ENCODE measurements around the gene PEDS1. TPM values are rescaled to one million over a fixed set of nuclear protein-coding genes. Genes with fewer than 3 reads are reported as not detected.
"Not testable (repeated sequence)": the region's sequence is repeated elsewhere in the genome, so short reads cannot be mapped to it uniquely, and the experiment has no call there.

Gene PEDS1
- total RNA-seq (10 to 100 TPM; 20.2 to 23.6 TPM), polyA plus RNA-seq (26.9 TPM)

- Mint-ChIP-seq H3K27me3 (no peaks in the 10 kb centered on the region), H3K4me1 (peaks cover 41 to 52% (median 50%) of the 10 kb centered on the region in 3 donors), H3K4me3 (peak within 1 kb of the TSS; percentile 83 to 94 (median 86)), H3K27ac (peak within 1 kb of the TSS; percentile 81 to 97 (median 93)), H3K9me3 (no peaks in the 10 kb centered on the region), H3K36me3 (peaks cover 0 to 16% (median 0%) of the 10 kb centered on the region in 3 donors)
- H3K27me3 ChIP-seq (ENCODE audit: insufficient read depth, low read length, poor library complexity, severe bottlenecking), result no peaks in the 10 kb centered on the region
- POLR2A ChIA-PET, result interaction anchor here (0.5 to 2.0 kb wide), 11 partner anchors 12 to 435 kb away, joined by 3 to 11 read pairs (median 4); partner anchors contain the start of genes CEBPB, PTPN1, RNF114 and UBE2V1
- H3K36me3 ChIP-seq (ENCODE audit: insufficient read depth, low read length), result no peaks in the 10 kb centered on the region
- no peaks in the 10 kb centered on the region for H3K9me3 ChIP-seq (ENCODE audit: low read length)
- H3K4me1 ChIP-seq (ENCODE audit: insufficient read depth, low read length), result peaks cover 26% of the 10 kb centered on the region
- CTCF ChIA-PET, result interaction anchor here (0.8 to 8.4 kb wide), 15 partner anchors 9 to 218 kb away, joined by 3 to 70 read pairs (median 5); no protein-coding TSS in a partner anchor
- peak within 1 kb of the TSS; percentile 91 for H3K4me3 ChIP-seq (ENCODE audit: low read length)
- peak; percentile 77 to 86 (median 82) for DNase-seq
- peak within 1 kb of the TSS; percentile 89 for H3K27ac ChIP-seq (ENCODE audit: low read depth, low read length)
Measured at GRCh38 chr20:50153500-50154377, at the start of gene PEDS1. Gene PEDS1 (minus strand): TSS chr20:50153723. CDS start chr20:50153637, 86 bp downstream.

- POLR2A ChIA-PET, result no interaction called here
- DNase-seq, result no peak
- H3K4me3 Mint-ChIP-seq, result no peak overlapping the region
Measured at GRCh38 chr20:50202677-50203076, 49.2 kb upstream of the PEDS1 start.

DNA sequence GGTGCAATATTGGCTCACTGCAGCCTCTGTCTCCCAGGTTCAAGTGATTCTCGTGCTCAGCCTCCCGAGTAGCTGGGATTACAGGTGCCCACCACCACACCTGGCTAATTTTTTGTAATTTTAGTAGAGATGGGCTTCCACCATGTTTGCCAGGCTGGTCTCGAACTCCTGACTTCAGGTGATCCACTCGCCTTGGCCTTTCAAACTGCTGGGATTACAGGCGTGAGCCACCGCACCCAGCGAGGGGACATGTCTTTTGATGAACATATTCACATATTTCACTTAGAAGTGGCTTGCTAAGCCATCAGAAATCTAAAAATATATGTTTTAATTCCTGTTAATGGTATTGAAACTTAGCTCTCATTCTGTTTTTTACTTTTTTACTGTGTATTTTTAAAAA, 48.2 kb upstream of the PEDS1 start:
- not testable (repeated sequence) for H3K27me3 ChIP-seq (ENCODE audit: insufficient read depth, low read length, poor library complexity, severe bottlenecking); H3K9me3 ChIP-seq (ENCODE audit: low read length); H3K4me1 ChIP-seq (ENCODE audit: insufficient read depth, low read length); H3K27ac ChIP-seq (ENCODE audit: low read depth, low read length); H3K27me3 Mint-ChIP-seq; H3K4me1 Mint-ChIP-seq; H3K4me3 ChIP-seq (ENCODE audit: low read length); H3K4me3 Mint-ChIP-seq; DNase-seq; H3K27ac Mint-ChIP-seq; H3K36me3 ChIP-seq (ENCODE audit: insufficient read depth, low read length)
- POLR2A ChIA-PET, result interaction anchor here (0.7 kb wide), 2 partner anchors 10 to 363 kb away, joined by 3 to 4 read pairs; no protein-coding TSS in a partner anchor
- peaks cover 0 to 13% (median 10%) of the 10 kb centered on the region in 5 donors for H3K9me3 Mint-ChIP-seq
- CTCF ChIA-PET, result interaction anchor here (0.8 to 1.2 kb wide), 2 partner anchors 43 to 262 kb away, joined by 3 to 4 read pairs; no protein-coding TSS in a partner anchor
- H3K36me3 Mint-ChIP-seq, result peaks cover 0 to 18% (median 4%) of the 10 kb centered on the region in 3 donors

More at GRCh38 chr20:50202677-50203076, 49.2 kb upstream of the PEDS1 start:
- H3K27me3 ChIP-seq (ENCODE audit: insufficient read depth, low read length, poor library complexity, severe bottlenecking), result no peaks in the 10 kb centered on the region
- Mint-ChIP-seq H3K4me1 (no peaks in the 10 kb centered on the region), H3K36me3 (peaks cover 0 to 18% (median 4%) of the 10 kb centered on the region in 3 donors), H3K27ac (no peak overlapping the region), H3K27me3 (peaks cover 3 to 4% of the 10 kb centered on the region in 2 donors), H3K9me3 (peaks cover 0 to 13% (median 10%) of the 10 kb centered on the region in 5 donors)
- no peak overlapping the region for H3K27ac ChIP-seq (ENCODE audit: low read depth, low read length)
- CTCF ChIA-PET, result interaction anchor here (1.2 kb wide), 1 partner anchor 261 kb away, joined by 4 read pairs; no protein-coding TSS in a partner anchor
- H3K9me3 ChIP-seq (ENCODE audit: low read length), result no peaks in the 10 kb centered on the region
- no peaks in the 10 kb centered on the region for H3K36me3 ChIP-seq (ENCODE audit: insufficient read depth, low read length)
- no peak overlapping the region for H3K4me3 ChIP-seq (ENCODE audit: low read length)
- H3K4me1 ChIP-seq (ENCODE audit: insufficient read depth, low read length), result no peaks in the 10 kb centered on the region

DNA sequence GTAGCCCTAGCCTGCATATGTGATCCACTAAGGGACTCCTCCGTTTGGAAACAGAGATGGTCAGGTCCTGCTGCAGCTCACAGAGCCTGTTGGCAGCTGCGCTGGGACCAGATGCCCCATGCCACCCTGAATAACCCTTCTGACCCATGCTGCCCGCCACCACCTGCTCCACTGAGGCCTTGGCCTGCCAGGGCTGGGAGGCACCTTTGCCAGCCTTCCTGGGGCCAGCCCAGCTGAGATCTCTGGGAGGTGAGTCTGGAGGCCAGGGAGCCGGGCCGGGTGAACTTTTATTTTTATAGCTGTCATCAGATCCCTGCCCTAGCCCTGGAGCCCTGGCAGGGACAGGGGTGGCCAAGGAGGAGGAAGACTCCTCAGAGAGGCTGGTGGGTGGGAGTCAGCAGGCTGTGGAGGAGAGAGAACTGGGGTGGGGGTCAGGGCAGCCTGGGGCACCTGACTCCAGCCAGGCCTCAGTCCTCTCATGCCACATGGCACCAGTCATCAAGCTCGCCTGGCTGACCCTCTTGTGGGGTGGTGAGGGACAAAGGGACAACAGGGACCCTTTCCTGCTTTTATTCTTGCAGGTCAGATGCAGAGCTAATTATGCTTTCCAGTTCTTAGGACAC, 47.1 kb upstream of the PEDS1 start:
- ChIA-PET POLR2A (no interaction called here), CTCF (no interaction called here)
- Histone ChIP-seq H3K36me3 (ENCODE audit: insufficient read depth, low read length) (no peaks in the 10 kb centered on the region), H3K4me1 (ENCODE audit: insufficient read depth, low read length) (no peaks in the 10 kb centered on the region), H3K9me3 (ENCODE audit: low read length) (no peaks in the 10 kb centered on the region), H3K4me3 (ENCODE audit: low read length) (no peak overlapping the region), H3K27ac (ENCODE audit: low read depth, low read length) (no peak overlapping the region), H3K27me3 (ENCODE audit: insufficient read depth, low read length, poor library complexity, severe bottlenecking) (no peaks in the 10 kb centered on the region)
- DNase-seq, result no peak
- peaks cover 0 to 3% of the 10 kb centered on the region in 2 donors for H3K27me3 Mint-ChIP-seq
- peaks cover 0 to 13% (median 10%) of the 10 kb centered on the region in 5 donors for H3K9me3 Mint-ChIP-seq
- peaks cover under 1 to 18% (median 4%) of the 10 kb centered on the region in 3 donors for H3K36me3 Mint-ChIP-seq
- H3K27ac Mint-ChIP-seq, result no peak overlapping the region
- no peak overlapping the region for H3K4me3 Mint-ChIP-seq
- peaks cover under 1 to 3% (median under 1%) of the 10 kb centered on the region in 3 donors for H3K4me1 Mint-ChIP-seq

GRCh38 chr20:50199703-50200102, 46.2 kb upstream of the PEDS1 start:
- H3K27me3 ChIP-seq (ENCODE audit: insufficient read depth, low read length, poor library complexity, severe bottlenecking), result no peaks in the 10 kb centered on the region
- ChIA-PET CTCF (interaction anchor here (1.2 kb wide), 1 partner anchor 265 kb away, joined by 4 read pairs; no protein-coding TSS in a partner anchor), POLR2A (no interaction called here)
- no peak overlapping the region for H3K27ac Mint-ChIP-seq
- H3K4me3 ChIP-seq (ENCODE audit: low read length), result no peak overlapping the region
- H3K27ac ChIP-seq (ENCODE audit: low read depth, low read length), result no peak overlapping the region
- H3K9me3 Mint-ChIP-seq, result peaks cover 0 to 13% (median 10%) of the 10 kb centered on the region in 5 donors
- H3K9me3 ChIP-seq (ENCODE audit: low read length), result no peaks in the 10 kb centered on the region
- peaks cover 8 to 10% (median 10%) of the 10 kb centered on the region in 3 donors for H3K4me1 Mint-ChIP-seq
- H3K4me3 Mint-ChIP-seq, result no peak overlapping the region
- no peaks in the 10 kb centered on the region for H3K36me3 ChIP-seq (ENCODE audit: insufficient read depth, low read length)
- no peaks in the 10 kb centered on the region for H3K4me1 ChIP-seq (ENCODE audit: insufficient read depth, low read length)
- no peak for DNase-seq
- peaks cover 0 to 2% of the 10 kb centered on the region in 2 donors for H3K27me3 Mint-ChIP-seq
- peaks cover 4 to 18% (median 5%) of the 10 kb centered on the region in 3 donors for H3K36me3 Mint-ChIP-seq

DNA sequence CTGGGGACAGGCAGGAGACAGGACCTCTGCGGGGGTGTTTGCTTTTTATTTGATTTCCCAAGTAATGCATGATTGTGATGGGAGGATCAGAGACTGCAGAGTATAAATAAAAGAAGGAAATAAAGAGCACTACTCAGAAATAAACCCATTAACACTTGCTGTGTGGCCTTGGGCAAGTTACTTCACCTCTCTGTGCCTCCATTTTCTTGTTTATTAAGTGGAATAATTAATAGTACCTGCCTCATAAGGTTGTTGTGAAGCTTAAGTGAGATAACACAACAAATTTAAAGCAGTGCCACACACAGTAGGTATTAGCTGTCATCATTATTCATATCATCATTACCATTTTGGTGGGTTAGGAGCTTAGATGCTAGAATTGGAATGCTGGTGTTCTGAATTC, 45.2 kb upstream of the PEDS1 start:
- H3K4me3 Mint-ChIP-seq, result no peak overlapping the region
- Histone ChIP-seq H3K36me3 (ENCODE audit: insufficient read depth, low read length) (no peaks in the 10 kb centered on the region), H3K4me1 (ENCODE audit: insufficient read depth, low read length) (peaks cover 9% of the 10 kb centered on the region), H3K4me3 (ENCODE audit: low read length) (no peak overlapping the region), H3K27ac (ENCODE audit: low read depth, low read length) (no peak overlapping the region), H3K9me3 (ENCODE audit: low read length) (no peaks in the 10 kb centered on the region), H3K27me3 (ENCODE audit: insufficient read depth, low read length, poor library complexity, severe bottlenecking) (no peaks in the 10 kb centered on the region)
- CTCF ChIA-PET, result interaction anchor here (1.2 kb wide), 1 partner anchor 266 kb away, joined by 4 read pairs; no protein-coding TSS in a partner anchor
- peaks cover 0 to 5% (median 3%) of the 10 kb centered on the region in 5 donors for H3K9me3 Mint-ChIP-seq
- H3K27me3 Mint-ChIP-seq, result no peaks in the 10 kb centered on the region
- POLR2A ChIA-PET, result no interaction called here
- H3K27ac Mint-ChIP-seq, result no peak overlapping the region
- DNase-seq, result no peak
- H3K36me3 Mint-ChIP-seq, result peaks cover 4 to 10% (median 8%) of the 10 kb centered on the region in 3 donors
- H3K4me1 Mint-ChIP-seq, result peaks cover 15 to 19% (median 18%) of the 10 kb centered on the region in 3 donors

GRCh38 chr20:50198180-50198666, 44.7 kb upstream of the PEDS1 start:
- Mint-ChIP-seq H3K4me1 (peaks cover 20 to 24% (median 23%) of the 10 kb centered on the region in 3 donors), H3K27me3 (no peaks in the 10 kb centered on the region), H3K27ac (peak overlapping the region in 1 of 8 donors; percentile 64), H3K9me3 (no peaks in the 10 kb centered on the region), H3K36me3 (peaks cover 2 to 9% (median 7%) of the 10 kb centered on the region in 3 donors), H3K4me3 (no peak overlapping the region)
- ChIA-PET POLR2A (no interaction called here), CTCF (no interaction called here)
- DNase-seq, result no peak
- no peak overlapping the region for H3K4me3 ChIP-seq (ENCODE audit: low read length)
- no peaks in the 10 kb centered on the region for H3K9me3 ChIP-seq (ENCODE audit: low read length)
- H3K4me1 ChIP-seq (ENCODE audit: insufficient read depth, low read length), result peaks cover 14% of the 10 kb centered on the region
- H3K36me3 ChIP-seq (ENCODE audit: insufficient read depth, low read length), result no peaks in the 10 kb centered on the region
- H3K27ac ChIP-seq (ENCODE audit: low read depth, low read length), result no peak overlapping the region
- H3K27me3 ChIP-seq (ENCODE audit: insufficient read depth, low read length, poor library complexity, severe bottlenecking), result no peaks in the 10 kb centered on the region

Measured in CD8-positive, alpha-beta memory T cell (primary cell).